ENCODE data around the gene ARID1B. TPM values are rescaled to one million over a fixed set of nuclear protein-coding genes. Genes with fewer than 3 reads are reported as not detected.

Gene ARID1B
- total RNA-seq, 1 experiment from 2014 or later, result 24.2 TPM

DNA sequence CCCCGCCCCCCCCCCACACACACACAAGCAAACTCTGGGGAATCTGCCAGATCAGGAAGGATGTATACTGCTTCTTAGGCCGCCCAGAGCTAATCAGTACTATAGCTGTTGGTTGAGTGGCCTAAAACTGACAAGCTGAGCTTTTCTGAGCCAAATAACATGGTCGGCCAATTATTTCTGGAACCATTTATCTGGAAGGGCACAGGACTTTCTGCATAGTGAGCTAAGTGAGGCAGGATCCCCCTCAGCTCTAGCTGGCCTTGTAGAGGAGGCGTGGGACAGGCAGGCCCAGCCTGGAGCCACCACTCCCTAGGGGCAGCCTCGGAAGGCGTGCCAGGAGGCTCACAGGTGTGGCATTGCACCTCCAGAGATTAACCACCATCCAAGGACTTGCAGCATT, 346.1 kb downstream of the ARID1B start:
- TF ChIP-seq, protein P1, sequence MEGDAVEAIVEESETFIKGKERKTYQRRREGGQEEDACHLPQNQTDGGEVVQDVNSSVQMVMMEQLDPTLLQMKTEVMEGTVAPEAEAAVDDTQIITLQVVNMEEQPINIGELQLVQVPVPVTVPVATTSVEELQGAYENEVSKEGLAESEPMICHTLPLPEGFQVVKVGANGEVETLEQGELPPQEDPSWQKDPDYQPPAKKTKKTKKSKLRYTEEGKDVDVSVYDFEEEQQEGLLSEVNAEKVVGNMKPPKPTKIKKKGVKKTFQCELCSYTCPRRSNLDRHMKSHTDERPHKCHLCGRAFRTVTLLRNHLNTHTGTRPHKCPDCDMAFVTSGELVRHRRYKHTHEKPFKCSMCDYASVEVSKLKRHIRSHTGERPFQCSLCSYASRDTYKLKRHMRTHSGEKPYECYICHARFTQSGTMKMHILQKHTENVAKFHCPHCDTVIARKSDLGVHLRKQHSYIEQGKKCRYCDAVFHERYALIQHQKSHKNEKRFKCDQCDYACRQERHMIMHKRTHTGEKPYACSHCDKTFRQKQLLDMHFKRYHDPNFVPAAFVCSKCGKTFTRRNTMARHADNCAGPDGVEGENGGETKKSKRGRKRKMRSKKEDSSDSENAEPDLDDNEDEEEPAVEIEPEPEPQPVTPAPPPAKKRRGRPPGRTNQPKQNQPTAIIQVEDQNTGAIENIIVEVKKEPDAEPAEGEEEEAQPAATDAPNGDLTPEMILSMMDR (conservative IDR thresholded peaks at IDR 0.05; ENCODE audit: low read depth, low read length), result no peak
- TF ChIP-seq EZH2 (IDR thresholded peaks at IDR 0.05; ENCODE audit: low read length, unreplicated experiment) (no peak), EZH2phosphoT487 (IDR thresholded peaks at IDR 0.05; ENCODE audit: borderline replicate concordance, low read length) (no peak)
- Histone ChIP-seq H3K4me1 (ENCODE audit: insufficient read depth, low read length) (no peaks in the 10 kb centered on the region), H3K4me3 (ENCODE audit: low read length) (no peak overlapping the region), H3K9me2 (replicated peaks; ENCODE audit: low read length) (no peaks in the 10 kb centered on the region), H3K9ac (ENCODE audit: low read length) (no peak overlapping the region), H3K79me2 (ENCODE audit: low read length) (no peaks in the 10 kb centered on the region), H3K27ac (ENCODE audit: low read length) (no peak overlapping the region), H3K27me3 (ENCODE audit: low read length) (no peaks in the 10 kb centered on the region), H3K9me3 (ENCODE audit: low read length) (no peaks in the 10 kb centered on the region), H3K4me2 (ENCODE audit: low read length) (no peak overlapping the region), H4K20me1 (ENCODE audit: low read length) (no peaks in the 10 kb centered on the region), H3F3A (ENCODE audit: low read length, unreplicated experiment) (no peaks in the 10 kb centered on the region), H2AFZ (ENCODE audit: low read length) (no peak overlapping the region), H3K36me3 (ENCODE audit: low read depth, low read length) (no peaks in the 10 kb centered on the region)
- intact Hi-C loops (cut with micrococcal nuclease), result no loop called here
- ATAC-seq, result no peak
- BruUV-seq (replicated peaks), result no TSS peak
- POLR2A ChIA-PET (ENCODE audit: unreplicated experiment), result no interaction called here
- no peak for DNase-seq
- CTCF ChIA-PET, result no interaction called here

DNA sequence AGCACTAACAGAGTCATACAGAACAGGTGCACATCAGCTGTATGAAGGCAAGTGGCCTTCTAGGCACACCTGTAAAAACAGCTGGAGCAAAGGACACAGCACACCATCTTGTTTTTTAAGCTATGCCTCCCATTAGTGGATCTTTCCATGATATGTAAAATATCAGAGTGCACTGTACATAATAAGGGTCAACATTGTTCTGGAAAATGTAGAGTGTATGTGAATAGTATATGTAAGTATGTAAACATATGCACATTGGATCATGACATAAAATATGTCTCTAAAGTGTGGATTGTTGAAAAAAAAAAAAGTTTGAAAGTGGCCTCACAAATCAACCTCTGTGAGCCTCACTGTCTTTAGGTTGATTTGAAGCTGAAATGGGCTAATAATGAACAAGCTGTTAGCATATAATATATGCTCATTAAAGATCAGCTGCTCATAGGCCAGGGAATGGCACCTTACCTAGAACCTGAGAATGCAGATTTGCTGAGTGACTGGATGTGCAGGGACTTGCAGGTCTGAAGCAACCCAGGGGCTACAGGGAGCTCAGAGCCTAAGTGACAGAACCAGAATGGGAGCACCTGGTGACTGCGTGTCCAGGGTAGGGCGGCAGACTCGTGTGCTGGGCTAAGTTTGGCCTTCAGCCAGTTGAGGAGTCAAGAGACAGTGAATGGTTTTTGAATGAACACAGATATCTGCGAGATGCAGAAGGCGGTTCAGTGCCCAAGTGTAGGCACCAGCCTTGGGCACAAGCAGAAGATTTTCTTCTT, 347.5 kb downstream of the ARID1B start:
- H3F3A ChIP-seq (ENCODE audit: low read length, unreplicated experiment), result no peaks in the 10 kb centered on the region
- H3K27ac ChIP-seq (ENCODE audit: low read length), result no peak overlapping the region
- H3K36me3 ChIP-seq (ENCODE audit: low read depth, low read length), result no peaks in the 10 kb centered on the region
- ChIA-PET POLR2A (ENCODE audit: unreplicated experiment) (no interaction called here), CTCF (no interaction called here)
- no peak overlapping the region for H3K4me3 ChIP-seq (ENCODE audit: low read length)
- intact Hi-C loops (cut with micrococcal nuclease), result no loop called here
- no peaks in the 10 kb centered on the region for H3K79me2 ChIP-seq (ENCODE audit: low read length)
- DNase-seq, result no peak
- no peaks in the 10 kb centered on the region for H3K9me3 ChIP-seq (ENCODE audit: low read length)
- no peaks in the 10 kb centered on the region for H4K20me1 ChIP-seq (ENCODE audit: low read length)
- H3K27me3 ChIP-seq (ENCODE audit: low read length), result no peaks in the 10 kb centered on the region
- no peaks in the 10 kb centered on the region for H3K4me1 ChIP-seq (ENCODE audit: insufficient read depth, low read length)
- H3K9me2 ChIP-seq (replicated peaks; ENCODE audit: low read length), result no peaks in the 10 kb centered on the region
- no peak overlapping the region for H3K9ac ChIP-seq (ENCODE audit: low read length)
- TF ChIP-seq EZH2 (IDR thresholded peaks at IDR 0.05; ENCODE audit: low read length, unreplicated experiment) (no peak), EZH2phosphoT487 (IDR thresholded peaks at IDR 0.05; ENCODE audit: borderline replicate concordance, low read length) (no peak)
- TF ChIP-seq, protein P1 (conservative IDR thresholded peaks at IDR 0.05; ENCODE audit: low read depth, low read length), result no peak
- BruUV-seq (replicated peaks), result no TSS peak
- ATAC-seq, result no peak
- no peak overlapping the region for H2AFZ ChIP-seq (ENCODE audit: low read length)
- H3K4me2 ChIP-seq (ENCODE audit: low read length), result no peak overlapping the region

DNA sequence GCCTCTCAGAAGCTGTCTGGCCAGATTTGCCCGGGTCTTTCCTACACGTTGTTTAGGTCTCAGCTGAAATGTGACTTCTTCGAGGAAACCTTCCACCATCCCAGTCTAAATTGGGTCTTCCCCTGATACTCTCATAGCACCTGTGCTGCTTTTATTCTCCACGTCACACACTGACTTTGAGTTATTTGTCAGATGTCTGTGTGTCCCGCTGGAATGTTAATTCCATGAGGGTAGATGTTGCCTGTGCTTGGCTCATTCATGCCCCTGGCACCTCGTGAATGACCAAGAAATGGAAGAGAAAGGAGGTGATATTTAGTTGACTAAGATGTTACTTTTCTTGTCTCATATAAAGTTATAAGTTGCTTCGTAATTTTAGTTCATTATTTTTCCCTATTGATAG, 348.4 kb downstream of the ARID1B start:
- intact Hi-C loops (cut with micrococcal nuclease), result no loop called here
- CTCF ChIA-PET, result no interaction called here
- no peaks in the 10 kb centered on the region for H3K36me3 ChIP-seq (ENCODE audit: low read depth, low read length)
- H3K27me3 ChIP-seq (ENCODE audit: low read length), result no peaks in the 10 kb centered on the region
- no peaks in the 10 kb centered on the region for H3K9me2 ChIP-seq (replicated peaks; ENCODE audit: low read length)
- H3K4me3 ChIP-seq (ENCODE audit: low read length), result no peak overlapping the region
- TF ChIP-seq, protein P1 (conservative IDR thresholded peaks at IDR 0.05; ENCODE audit: low read depth, low read length), result no peak
- TF ChIP-seq EZH2 (IDR thresholded peaks at IDR 0.05; ENCODE audit: low read length, unreplicated experiment) (no peak), EZH2phosphoT487 (IDR thresholded peaks at IDR 0.05; ENCODE audit: borderline replicate concordance, low read length) (no peak)
- H3K9ac ChIP-seq (ENCODE audit: low read length), result no peak overlapping the region
- no peak overlapping the region for H3K4me2 ChIP-seq (ENCODE audit: low read length)
- H3K9me3 ChIP-seq (ENCODE audit: low read length), result no peaks in the 10 kb centered on the region
- no peak overlapping the region for H2AFZ ChIP-seq (ENCODE audit: low read length)
- no peaks in the 10 kb centered on the region for H3F3A ChIP-seq (ENCODE audit: low read length, unreplicated experiment)
- POLR2A ChIA-PET (ENCODE audit: unreplicated experiment), result no interaction called here
- no peak overlapping the region for H3K27ac ChIP-seq (ENCODE audit: low read length)
- ATAC-seq (no peak), DNase-seq (no peak)
- no peaks in the 10 kb centered on the region for H4K20me1 ChIP-seq (ENCODE audit: low read length)
- no peaks in the 10 kb centered on the region for H3K4me1 ChIP-seq (ENCODE audit: insufficient read depth, low read length)
- H3K79me2 ChIP-seq (ENCODE audit: low read length), result no peaks in the 10 kb centered on the region
- no TSS peak for BruUV-seq (replicated peaks)
